ENCODE measurements around the gene GAA. TPM values are rescaled to one million over a fixed set of nuclear protein-coding genes. Genes with fewer than 3 reads are reported as not detected.
"Not testable (repeated sequence)": the region's sequence is repeated elsewhere in the genome, so short reads cannot be mapped to it uniquely, and the experiment has no call there.

GAA gene
- total RNA-seq, 1 donor from 2014 or later, result 40.7 TPM

DNA sequence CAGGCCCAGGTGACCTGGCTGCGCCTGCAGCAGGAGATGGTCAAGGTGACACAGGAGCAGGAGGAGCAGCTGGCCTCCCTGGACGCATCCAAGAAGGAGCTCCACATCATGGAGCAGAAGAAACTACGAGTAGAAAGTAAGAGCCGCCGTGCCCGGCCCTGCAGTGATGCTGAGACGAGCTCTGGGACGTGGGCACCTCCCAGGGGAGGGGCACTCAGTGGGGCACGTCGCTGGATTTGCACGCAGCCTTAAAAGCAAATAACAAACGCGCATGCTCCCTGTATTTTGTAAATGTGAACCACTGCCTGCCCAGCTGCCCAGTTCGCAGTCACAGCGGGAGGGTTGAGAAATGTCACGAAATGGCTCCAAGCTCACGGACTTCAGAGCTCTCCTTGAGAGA is 15.3 kb upstream of the GAA start:
- TF ChIP-seq, protein P1, sequence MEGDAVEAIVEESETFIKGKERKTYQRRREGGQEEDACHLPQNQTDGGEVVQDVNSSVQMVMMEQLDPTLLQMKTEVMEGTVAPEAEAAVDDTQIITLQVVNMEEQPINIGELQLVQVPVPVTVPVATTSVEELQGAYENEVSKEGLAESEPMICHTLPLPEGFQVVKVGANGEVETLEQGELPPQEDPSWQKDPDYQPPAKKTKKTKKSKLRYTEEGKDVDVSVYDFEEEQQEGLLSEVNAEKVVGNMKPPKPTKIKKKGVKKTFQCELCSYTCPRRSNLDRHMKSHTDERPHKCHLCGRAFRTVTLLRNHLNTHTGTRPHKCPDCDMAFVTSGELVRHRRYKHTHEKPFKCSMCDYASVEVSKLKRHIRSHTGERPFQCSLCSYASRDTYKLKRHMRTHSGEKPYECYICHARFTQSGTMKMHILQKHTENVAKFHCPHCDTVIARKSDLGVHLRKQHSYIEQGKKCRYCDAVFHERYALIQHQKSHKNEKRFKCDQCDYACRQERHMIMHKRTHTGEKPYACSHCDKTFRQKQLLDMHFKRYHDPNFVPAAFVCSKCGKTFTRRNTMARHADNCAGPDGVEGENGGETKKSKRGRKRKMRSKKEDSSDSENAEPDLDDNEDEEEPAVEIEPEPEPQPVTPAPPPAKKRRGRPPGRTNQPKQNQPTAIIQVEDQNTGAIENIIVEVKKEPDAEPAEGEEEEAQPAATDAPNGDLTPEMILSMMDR (conservative IDR thresholded peaks at IDR 0.05), result no peak

DNA sequence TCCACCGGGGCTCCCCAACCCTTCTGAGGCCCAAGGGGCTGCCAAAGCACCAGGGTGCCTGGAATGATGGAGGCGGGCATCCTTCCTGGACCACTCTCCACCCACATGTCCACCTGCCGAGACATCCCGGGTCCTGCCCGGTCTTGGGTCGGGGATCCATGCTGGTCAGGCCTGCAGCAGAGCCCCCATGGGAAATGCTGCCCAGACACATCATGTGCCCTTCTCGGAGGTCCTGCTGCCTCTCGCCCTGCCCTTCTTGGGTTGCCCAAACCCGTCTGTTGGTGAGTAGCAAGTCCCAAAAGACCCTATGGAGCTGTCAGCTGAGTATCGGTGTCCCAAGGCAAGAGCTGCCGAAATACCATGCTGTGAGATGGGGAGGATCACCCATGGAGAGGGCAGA is 14.8 kb upstream of the GAA start:
- Mint-ChIP-seq H3K27ac (no peak overlapping the region), H3K4me3 (no peak overlapping the region), H3K9me3 (no peaks in the 10 kb centered on the region), H3K4me1 (ENCODE audit: unreplicated experiment) (no peaks in the 10 kb centered on the region), H3K27me3 (no peaks in the 10 kb centered on the region), H3K36me3 (no peaks in the 10 kb centered on the region)
- no peak for DNase-seq (ENCODE audit: extremely low spot score, unreplicated experiment)
- TF ChIP-seq, protein P1 (conservative IDR thresholded peaks at IDR 0.05), result no peak

More for the DNA sequence above, 15.3 kb upstream of the GAA start:
- no peak for DNase-seq (ENCODE audit: extremely low spot score, unreplicated experiment)
- Mint-ChIP-seq H3K4me1 (ENCODE audit: unreplicated experiment) (no peaks in the 10 kb centered on the region), H3K27ac (no peak overlapping the region), H3K27me3 (no peaks in the 10 kb centered on the region), H3K9me3 (no peaks in the 10 kb centered on the region), H3K36me3 (no peaks in the 10 kb centered on the region), H3K4me3 (no peak overlapping the region)

DNA sequence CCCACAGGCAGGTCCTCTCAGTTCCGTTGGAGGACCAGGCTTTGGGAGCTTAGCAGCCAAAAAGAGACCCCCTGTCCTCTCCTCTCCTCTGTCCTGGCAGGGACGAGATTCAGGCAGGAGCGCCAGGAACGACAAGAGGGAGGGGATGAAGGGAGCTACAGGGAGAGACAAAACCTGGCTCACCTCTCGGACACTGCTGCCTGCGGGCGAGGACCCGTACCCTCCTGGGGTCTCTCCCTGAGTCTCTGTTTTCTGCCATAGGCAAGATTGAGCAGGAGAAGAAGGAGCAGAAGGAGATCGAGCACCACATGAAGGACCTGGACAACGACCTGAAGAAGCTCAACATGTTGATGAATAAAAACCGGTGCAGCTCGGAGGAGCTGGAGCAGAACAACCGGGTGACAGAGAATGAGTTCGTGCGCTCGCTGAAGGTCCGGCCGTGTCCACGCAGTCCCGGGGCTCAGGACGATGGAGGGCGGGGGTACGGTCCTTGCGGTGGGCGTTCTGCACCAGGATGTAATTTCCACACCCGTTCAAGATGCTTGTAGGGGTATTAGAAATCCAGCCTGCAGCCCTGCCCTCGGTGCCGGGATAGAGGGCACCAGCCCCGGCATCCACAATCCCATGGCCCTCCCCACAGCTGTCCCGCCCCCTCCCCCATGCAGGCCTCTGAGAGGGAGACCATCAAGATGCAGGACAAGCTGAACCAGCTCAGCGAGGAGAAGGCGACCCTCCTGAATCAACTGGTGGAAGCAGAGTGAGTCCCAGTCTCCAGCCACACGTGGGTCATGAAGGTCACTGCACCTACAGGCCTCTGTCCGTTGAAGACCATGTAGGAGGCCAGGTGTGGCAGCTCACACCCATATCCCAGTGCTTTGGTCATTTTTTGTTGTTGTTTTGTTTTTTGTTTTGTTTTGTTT is 13.8 kb upstream of the GAA start:
- Mint-ChIP-seq H3K36me3 (no peaks in the 10 kb centered on the region), H3K9me3 (no peaks in the 10 kb centered on the region), H3K4me1 (ENCODE audit: unreplicated experiment) (no peaks in the 10 kb centered on the region), H3K27me3 (no peaks in the 10 kb centered on the region), H3K27ac (no peak overlapping the region), H3K4me3 (no peak overlapping the region)
- TF ChIP-seq, protein P1 (conservative IDR thresholded peaks at IDR 0.05), result no peak
- no peak for DNase-seq (ENCODE audit: extremely low spot score, unreplicated experiment)

DNA sequence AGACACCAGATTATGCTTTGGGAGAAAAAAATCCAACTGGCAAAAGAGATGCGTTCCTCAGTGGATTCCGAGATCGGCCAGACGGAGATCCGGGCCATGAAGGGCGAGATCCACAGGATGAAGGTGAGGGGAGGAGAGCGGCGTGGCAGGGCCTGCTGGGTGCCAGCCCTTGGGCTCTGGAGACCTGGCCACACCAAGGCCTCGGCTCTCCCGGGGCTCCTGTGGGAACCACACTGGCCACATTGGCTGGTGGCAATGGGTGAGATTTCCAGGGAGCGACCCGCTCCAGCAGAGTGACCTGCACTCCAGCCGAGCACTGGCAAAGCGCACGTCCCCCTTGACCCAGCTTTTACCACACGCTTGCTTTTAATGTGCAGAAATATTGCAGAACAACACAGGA is 11.6 kb upstream of the GAA start:
- Mint-ChIP-seq H3K36me3 (no peaks in the 10 kb centered on the region), H3K27me3 (no peaks in the 10 kb centered on the region), H3K27ac (no peak overlapping the region), H3K4me3 (no peak overlapping the region), H3K4me1 (ENCODE audit: unreplicated experiment) (no peaks in the 10 kb centered on the region), H3K9me3 (no peaks in the 10 kb centered on the region)
- TF ChIP-seq, protein P1 (conservative IDR thresholded peaks at IDR 0.05), result no peak
- DNase-seq (ENCODE audit: extremely low spot score, unreplicated experiment), result no peak

DNA sequence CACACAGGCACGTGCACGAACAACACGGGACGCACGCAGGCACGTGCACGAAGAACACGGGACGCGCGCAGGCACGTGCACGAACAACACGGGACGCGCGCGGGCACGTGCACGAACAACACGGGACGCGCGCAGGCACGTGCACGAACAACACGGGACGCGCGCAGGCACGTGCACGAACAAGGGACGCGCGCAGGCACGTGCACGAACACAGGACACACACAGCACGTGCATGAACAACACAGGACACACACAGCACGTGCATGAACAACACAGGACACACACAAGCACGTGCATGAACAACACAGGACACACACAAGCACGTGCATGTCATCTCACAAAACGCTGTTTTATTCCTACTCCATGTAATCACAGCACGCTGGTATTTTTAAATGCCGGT is 11.2 kb upstream of the GAA start:
- not testable (repeated sequence) for DNase-seq (ENCODE audit: extremely low spot score, unreplicated experiment); H3K27me3 Mint-ChIP-seq; H3K27ac Mint-ChIP-seq; H3K36me3 Mint-ChIP-seq; H3K4me3 Mint-ChIP-seq; H3K9me3 Mint-ChIP-seq; H3K4me1 Mint-ChIP-seq (ENCODE audit: unreplicated experiment)

DNA sequence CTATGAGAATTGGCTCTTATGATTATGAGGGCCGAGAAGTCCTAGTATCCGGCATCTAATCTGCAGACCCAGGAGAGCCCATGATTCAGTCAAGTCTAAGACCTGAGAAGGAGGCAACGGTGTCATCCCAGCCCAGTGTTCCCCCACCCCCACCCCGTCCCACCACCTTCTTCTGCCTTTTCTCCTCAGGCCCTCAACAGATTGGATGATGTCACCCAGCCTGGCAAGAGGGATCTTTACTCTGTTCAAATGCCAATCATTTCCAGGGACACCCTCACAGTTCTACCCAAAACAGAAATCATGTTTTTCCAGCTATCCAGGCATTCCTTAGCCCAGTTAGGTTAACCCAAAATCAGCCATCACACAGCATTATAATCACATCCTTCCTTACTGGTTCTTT is 10.0 kb upstream of the GAA start:
- no peaks in the 10 kb centered on the region for H3K36me3 Mint-ChIP-seq
- no peaks in the 10 kb centered on the region for H3K4me1 Mint-ChIP-seq (ENCODE audit: unreplicated experiment)
- H3K27ac Mint-ChIP-seq, result no peak overlapping the region

More for the DNA sequence above, 10.0 kb upstream of the GAA start:
- DNase-seq (ENCODE audit: extremely low spot score, unreplicated experiment), result no peak
- H3K4me3 Mint-ChIP-seq, result no peak overlapping the region
- TF ChIP-seq, protein P1 (conservative IDR thresholded peaks at IDR 0.05), result no peak
- no peaks in the 10 kb centered on the region for H3K27me3 Mint-ChIP-seq
- no peaks in the 10 kb centered on the region for H3K9me3 Mint-ChIP-seq

All from type B pancreatic cell (in vitro differentiated cells).